HT1080 (cell line): ENCODE data around the gene SMCO2. TPM values are rescaled to one million over a fixed set of nuclear protein-coding genes. Genes with fewer than 3 reads are reported as not detected.
A peak's percentile ranks its signal among the peaks of the same experiment; 100 is the strongest.

Experiments
- DNase-seq: peaks from one replicate; pipeline ENCODE4 v3.0.0-alpha.2; 2015; ENCODE audit warnings: low read depth
- total RNA-seq: library from RNA; depleted of rRNA; stranded (reverse); fragments of >200 nt; shearing (Covaris generic); gene quantifications from 2 replicates; pipeline ENCODE4 v1.2.3, GENCODE V29; 2014; rRNA removed

SMCO2 gene
- total RNA-seq, 1 experiment from 2014 or later = 0.35 TPM

DNA sequence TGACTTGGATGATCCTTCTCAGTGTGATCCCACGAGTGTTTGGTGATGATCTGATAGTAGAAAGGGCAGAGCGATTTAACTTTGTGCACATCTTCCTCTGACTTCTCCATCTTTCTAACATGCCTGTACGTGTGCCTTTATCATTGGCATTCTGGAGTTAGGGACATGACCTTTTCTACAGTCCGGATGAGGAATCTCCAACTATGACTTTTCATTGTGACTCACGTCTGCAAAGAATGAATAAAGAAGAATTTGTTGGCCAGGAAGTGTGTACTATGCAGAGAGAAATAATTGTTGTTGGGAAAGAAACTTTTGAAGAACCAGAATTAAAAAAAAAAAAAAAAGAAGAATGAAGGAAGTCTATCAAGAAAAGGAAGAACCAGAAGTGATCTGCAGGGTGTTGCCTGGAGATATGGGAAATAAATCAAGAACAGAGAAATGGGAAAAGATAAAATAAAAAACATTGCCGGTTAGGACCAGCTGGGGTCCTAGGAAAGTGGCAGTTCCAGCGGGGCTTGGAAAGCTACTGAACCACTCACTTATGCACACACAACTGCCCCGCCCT, 102.8 kb downstream of the SMCO2 start:
- peak; percentile 92 for DNase-seq

DNA sequence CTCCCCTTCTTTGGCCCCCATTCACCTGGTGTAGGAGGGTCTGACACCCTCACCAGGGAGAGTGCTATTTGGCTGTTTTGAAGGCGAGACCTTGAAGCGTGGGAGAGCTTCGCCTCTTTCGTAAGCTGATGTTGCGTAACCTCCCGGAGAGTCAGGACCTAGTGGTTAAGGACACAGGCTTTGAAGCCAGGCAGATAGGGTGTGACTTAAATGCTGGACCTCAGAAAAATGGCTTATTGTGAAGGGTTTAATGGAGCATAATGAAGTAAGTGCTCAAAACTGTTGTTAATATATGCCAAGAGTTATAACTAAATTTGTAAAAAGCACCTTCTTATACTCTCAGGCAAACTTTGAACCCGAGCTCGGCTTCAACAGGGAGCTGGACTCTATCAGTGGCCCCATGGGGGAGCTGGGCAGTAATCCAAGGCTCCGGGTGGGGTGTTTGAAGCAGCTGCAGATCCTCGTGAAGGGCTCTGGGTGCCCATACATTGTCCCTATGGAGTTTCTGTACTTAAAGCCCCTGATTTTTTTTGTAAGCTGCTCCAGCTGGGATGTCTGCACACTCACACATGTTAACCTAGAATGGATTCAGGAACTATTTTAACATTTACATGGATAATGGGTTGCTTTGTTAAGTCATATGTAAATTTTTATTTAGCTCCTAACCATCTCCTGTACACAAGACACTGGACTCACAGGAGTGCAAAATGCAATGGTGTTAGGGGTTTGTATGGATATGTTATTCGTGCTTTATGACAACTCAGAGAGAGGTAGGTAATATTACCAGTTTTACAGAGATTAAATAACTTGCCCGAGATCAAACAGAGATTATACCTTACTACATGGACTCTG, 103.5 kb downstream of the SMCO2 start:
- DNase-seq = peak; percentile 95

GRCh38 chr12:27550653-27550975, 104.1 kb downstream of the SMCO2 start:
- no peak for DNase-seq

GRCh38 chr12:27551172-27551840, 104.8 kb downstream of the SMCO2 start:
- DNase-seq = no peak

Other genes starting within 250 kb of the SMCO2 start
- gene STK38L, start 202.4 kb upstream of the SMCO2 start, total RNA-seq = 15.0 and 32.3 TPM in 2 replicates
- gene BMAL2, start 113.9 kb upstream of the SMCO2 start, total RNA-seq = 66.5 and 69.5 TPM in 2 replicates
- gene PPFIBP1, start 77.5 kb downstream of the SMCO2 start, total RNA-seq = 86.7 and 105 TPM in 2 replicates
- gene REP15, start 249.7 kb downstream of the SMCO2 start, total RNA-seq = 3.5 and 4.0 TPM in 2 replicates